DMS153 (cell line): Measurements from ENCODE around the gene CES2.
"Not testable (repeated sequence)": the region's sequence is repeated elsewhere in the genome, so short reads cannot be mapped to it uniquely, and the experiment has no call there.

Experiments
- DNase-seq: peaks from one replicate; lab custom pipeline; 2025; lab: John Stamatoyannopoulos, UW

The CES2 gene

DNA sequence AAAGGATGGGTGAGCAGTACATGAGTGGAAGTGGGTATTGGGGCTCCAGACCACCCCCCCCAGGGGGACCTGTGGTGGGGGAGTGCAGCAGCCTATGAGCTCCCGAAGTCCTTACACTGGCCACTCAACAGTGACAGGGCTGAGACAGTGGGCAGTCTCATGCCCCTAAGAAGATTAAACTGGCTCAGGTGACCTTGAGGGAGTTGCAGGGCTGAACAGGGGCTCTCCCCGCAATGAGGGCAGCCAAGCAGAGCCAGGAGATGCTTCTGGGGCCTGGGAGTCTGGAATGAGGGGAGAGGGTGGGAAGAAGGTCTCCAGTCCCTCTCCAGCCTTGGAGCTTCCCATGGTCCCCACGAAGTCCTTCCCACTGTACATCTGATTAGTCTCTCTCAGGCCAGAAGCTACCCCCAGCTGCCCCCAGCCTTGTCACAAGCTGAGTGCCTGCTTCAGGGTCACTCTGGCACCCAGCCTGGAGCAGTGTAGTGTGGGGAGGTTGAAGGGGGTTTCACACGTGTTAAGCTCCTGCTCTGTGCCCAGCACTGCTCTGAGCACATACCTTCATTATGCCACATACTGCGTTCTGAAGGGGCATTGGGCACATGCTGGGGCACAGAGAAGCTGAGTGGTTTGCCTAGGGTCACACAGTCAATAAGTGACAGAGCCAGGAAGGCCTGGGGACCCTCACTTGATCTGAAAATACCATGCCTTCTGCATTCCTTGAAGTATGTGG lies 15.6 kb upstream of the CES2 start:
- DNase-seq, result no peak

DNA sequence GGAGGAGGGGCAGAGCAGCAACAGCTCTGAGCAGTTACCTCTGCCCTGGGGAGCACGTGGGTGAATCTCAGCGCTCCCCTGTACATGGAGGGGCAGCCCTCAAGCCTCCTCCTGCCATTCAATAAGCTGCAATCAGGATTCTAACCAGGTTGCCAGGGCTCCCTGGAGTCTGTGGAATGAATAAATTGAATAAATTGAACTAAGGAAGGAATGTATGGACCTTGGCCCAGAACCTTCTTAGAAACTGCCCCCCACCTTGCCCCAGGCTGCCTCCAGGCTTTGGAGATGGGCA lies 15.1 kb upstream of the CES2 start:
- DNase-seq, result no peak

DNA sequence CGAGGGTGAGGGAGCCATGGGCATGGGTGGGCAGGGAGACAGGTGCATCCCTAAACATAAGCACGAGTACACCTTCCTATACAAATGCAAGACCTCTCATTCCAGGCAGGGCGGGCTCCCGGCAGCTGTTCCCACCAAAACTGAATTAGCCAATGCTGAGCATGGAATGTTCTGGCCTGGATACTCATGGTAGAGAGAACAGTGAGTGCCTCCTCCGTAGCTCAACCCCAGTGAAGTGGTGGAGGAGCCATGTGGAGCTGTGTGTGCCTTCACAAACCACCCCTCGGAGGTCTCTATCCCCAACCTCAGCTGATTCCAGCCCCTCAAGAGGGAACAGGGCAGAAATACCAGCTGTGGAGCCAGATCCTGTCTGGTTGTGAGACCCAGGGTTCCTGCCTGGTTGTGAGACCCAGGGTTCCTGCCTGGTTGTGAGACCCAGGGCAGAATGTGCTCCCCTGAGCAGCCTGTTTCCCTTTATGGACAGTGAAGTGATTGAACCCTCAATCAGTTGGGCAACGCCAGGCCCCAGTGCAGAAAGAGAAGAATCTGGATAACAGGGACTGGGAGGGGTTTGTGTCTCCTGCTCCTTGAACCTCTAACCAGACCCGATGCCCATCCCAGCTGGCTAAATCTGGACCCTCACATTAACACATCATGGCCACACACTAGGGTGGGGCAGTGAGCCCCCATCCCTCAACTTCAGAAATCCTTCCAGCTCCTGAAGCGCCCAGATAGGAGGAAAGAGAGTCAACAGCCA lies 14.2 kb upstream of the CES2 start:
- DNase-seq, result no peak

- DNase-seq, result no peak
These were observed 13.4 kb upstream of the CES2 start for GRCh38 chr16:66921729-66922450.

DNA sequence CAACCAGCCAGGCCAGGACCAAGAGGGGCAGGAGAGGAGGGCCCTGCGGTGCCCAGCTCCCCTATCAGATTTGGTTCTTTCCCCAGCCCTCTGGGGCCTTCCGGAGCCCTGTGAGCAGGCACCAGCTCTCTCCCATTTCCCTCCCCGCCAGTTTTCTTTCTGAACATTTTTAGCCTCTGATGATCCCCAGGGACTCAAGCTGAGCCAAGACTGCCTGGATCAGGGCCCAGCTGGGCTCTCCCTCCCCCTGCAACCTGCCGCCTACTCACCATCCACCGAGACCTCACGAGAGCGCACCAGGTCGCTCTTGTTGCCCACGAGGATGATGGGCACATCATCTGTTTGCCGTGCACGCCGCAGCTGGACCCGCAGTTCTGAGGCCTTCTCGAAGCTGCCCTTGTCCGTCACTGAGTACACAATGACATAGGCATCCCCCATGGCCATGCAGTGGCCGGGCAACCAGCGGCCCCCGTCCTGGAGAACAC lies 12.0 kb upstream of the CES2 start:
- DNase-seq, result peak; percentile 49

- peak; percentile 50 for DNase-seq
These were observed 11.4 kb upstream of the CES2 start for GRCh38 chr16:66923866-66924265.

DNA sequence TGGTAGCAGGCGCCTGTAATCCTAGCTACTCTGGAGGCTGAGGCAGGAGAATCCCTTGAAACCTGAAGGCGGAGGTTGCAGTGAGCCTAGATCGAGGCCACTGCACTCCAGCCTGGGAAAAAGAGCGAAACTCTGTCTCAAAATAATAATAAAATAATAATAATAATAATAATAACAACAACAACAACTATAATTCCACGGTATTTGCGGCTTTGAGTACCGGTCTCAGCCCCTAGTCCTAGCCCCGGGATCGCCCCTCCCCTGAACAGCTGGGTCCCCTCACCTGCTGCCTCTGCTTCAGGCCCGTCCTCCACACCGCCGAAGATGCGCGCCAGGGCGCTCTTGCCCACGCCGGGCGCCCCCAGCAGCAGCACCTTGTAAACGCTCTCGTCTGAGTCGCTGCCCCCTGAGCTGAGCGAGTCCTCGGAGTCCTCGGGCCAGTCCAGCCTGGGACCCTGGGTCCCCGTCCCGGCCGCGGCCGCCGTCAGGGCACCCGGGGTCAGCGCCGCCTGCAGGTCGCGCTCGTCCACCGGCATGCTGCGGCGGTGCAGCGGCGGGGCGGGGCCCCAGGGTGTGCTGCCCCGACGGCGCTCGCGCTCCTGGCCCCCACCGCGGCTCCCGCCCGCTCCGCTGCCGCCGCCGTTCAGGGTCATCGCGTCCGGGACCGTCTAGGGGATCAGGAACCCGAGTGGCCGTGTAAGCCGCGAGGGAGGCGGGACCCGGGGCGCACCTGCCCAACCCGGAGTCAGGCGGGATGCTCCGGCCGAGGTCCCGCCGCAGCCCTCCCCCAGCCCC lies 10.6 kb upstream of the CES2 start:
- DNase-seq, result no peak

- no peak for DNase-seq
These were observed 9.9 kb upstream of the CES2 start, which contains the start of gene RRAD for GRCh38 chr16:66925322-66925840. TSS of gene RRAD (minus strand) at chr16:66925535. CDS start at chr16:66925179, 356 bp downstream.

GRCh38 chr16:66926171-66926947 lies 9.0 kb upstream of the CES2 start:
- DNase-seq, result no peak

DNA sequence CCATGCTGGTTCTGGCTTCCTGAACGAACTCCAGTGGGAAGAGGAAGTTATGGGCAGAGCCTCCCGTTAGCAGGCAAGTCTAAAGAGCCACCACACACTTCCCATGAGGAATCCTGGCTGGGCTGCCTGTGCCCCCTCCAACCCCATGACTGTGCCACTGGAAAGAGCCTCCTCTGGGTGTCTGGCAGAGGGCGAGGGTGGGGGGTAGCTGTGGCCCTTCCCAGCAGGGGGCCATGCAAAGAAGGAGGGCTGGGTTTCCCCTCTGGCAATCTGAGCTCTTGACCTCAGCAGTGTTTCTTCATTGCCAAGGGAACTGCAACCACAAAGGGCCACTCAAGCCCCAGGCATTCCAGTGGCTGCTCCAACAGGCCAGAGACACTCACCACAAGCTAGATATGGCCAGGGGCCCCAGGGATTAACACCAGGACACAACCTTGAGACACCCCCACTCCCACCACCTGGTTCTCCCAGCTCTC lies 8.3 kb upstream of the CES2 start:
- no peak for DNase-seq

DNA sequence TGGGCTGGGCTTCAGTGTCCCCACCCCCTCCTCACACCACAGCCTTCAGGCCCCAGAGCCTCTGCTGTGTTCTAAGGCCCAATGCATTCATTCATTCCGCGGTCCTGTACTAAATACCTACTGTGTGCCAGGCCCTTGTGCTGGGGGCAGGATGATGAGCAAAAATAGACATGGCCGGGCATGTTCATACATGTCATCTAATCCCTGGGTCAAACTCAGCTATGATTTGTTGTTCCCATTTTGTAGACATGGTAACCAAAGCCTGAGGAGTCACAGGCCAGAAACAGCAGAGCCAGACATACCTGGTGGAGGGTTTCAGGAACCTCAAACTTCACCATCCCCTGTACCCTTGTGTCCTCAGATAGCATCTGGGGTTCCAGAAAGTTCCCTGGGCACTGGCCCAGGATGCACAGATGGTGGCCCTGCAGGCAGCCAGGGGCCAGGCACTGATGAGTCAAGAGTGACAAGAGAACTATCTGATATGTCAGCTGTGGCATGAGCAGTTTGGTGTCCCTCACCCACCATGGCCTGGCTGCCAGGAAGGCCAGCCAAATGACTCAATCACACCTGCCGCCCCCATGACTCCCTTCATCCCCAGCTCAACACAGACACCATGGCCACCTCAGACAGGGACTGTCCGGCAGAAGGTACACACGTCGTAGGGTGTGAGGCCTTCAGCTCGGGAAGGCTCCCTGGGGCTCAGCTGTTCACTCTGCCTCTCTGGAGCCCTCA lies 7.2 kb upstream of the CES2 start:
- DNase-seq, result no peak

GRCh38 chr16:66928702-66929388 lies 6.5 kb upstream of the CES2 start:
- DNase-seq, result no peak

GRCh38 chr16:66930189-66930588 lies 5.1 kb upstream of the CES2 start:
- no peak for DNase-seq

- no peak for DNase-seq
These were observed 3.7 kb upstream of the CES2 start for GRCh38 chr16:66931665-66932064.

DNA sequence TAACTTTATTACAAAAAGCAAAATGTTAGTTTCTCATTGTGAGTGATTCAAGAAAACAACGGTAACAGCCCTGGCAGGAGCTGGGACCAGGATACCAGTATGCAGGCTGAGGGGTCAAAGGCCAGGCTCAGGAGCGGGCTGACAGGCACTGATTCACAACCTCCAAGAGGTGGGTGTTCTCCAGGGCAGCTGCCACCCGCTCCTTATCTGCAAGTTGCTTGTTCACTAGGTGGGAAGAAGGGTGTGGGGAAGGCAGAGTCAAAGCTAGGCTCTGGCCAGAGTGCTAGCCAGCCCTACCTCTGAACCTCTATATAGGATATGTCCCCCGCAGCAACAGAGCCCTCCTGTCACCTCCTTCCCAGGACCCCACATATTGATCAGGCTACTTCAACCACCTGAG lies 3.2 kb upstream of the CES2 start:
- DNase-seq, result no peak

DNA sequence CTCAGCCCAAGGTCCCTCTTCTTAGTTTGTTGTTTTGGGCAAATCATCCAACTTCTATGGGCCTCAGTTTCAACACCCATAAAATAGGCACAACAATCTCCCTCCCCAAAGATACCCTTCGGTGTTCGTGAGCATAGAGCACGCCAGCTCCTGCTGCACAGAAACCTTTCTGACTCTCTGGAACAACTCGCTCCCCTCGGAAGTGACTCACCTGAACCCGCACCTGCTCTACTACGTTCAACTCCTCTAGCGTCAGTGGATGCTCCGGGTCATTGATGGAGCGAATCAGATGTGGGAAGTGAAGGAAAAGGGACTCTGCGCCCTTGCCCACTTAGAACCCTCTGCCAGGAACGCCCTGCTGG lies 1.6 kb upstream of the CES2 start:
- no peak for DNase-seq

DNA sequence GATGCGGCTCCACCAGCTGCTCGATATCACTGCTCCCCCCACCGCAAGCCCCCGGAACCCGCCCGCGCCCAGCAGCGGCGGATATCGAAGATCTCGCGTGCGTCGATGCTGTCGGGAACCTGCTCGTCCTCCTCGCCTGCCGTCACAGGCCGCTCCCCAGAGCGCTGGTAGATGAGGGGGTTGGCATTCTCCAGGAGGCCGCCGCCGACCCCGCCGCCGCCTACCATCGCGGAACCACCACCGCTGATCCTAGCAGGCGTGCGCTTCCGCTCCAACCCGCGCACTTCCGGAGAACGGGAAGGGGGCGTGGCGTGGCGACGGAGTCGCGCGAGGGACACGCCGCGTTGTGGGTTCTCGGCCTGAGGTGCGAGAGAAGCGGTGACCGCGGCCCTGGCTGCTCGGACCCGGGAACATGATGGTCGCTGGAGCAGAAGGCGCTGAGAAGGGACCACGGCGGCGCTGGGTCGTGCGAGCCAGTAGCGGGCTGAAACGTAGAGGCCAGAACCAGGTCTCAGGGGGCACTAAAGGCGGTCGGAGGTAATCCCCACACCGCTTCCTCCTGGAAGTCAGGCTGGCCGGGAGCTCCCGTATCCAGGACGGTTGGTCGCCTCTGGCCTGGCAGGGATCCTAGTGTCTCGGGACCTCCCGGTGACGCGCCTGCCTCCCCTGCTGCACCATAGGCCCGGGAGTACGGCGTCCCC lies 1.0 kb upstream of the CES2 start, which contains the start of gene CIAO2B:
Gene CIAO2B (minus strand): TSS at position 265 of the 701 bp plus-strand sequence. CDS start 38 bp downstream, at position 227.
- DNase-seq, result peak; percentile 54

DNA sequence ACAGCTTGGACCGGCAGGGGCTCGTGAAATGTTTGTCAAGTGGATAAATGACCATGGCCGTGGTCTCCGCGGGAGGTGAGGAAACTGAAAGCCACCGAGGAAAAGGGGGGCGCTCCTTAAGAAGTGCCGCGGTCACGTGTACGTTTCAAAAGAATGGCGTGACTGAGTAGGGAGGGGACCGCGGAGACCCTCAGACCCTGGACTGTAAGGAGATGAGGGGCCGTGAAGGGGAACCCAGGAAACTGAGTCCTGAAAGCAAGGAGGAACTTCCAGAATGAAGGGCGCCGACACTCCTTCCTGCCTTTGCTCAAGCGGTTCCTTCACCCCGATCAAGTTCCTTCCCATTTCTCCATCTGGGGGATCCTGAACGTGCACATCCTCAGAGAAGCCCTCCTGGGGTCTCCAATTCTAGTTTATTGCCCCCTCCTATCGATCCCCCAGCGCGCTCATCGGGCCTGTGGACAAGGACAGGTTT lies 440 bp upstream of the CES2 start:
- DNase-seq, result not testable (repeated sequence)

- no peak for DNase-seq
These were observed 1.1 kb downstream of the CES2 start for GRCh38 chr16:66936462-66936861.
